ENCODE data around the gene EHD1. TPM values are rescaled to one million over a fixed set of nuclear protein-coding genes. Genes with fewer than 3 reads are reported as not detected.

EHD1 gene
- total RNA-seq, 1 donor from 2014 or later, result 28.2 TPM

DNA sequence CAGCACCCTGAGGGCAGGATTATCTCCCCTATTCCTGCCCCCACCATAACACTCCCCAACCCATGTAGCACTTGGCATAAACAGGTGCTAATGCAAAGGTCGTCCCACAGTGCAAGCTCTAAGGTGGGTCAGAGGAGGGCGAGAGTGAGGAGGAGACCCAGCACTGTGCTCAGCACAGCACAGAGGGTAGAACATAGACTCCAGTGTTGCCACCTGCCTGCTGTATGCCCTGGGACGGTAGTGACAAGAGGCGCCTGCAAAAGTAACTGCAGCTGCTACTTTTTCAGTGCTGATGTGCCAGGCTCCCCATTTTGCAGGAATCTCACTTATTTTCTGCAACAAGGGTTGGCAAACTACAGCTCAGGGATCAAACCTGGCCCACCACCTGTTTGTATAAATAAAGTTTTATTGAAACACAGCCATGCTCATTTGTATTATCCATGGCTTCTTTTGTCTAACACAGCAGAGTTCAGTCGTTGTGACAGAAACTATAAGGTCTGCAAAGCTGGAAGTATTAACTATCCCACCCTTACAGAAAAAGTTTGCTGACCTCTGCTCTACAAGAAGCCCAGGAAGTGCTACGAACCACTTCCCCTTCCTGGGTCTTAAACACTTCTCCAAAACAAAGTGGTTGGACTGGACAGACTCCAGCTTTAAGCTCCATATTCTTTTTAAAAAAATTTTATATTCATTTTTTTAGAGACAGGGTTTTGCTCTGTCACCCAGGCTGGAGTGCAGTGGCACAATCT lies 17.0 kb downstream of the EHD1 start:
- no peak overlapping the region for H3K9ac ChIP-seq (ENCODE audit: low read depth in 1 of 3, low read length in 3 of 3)
- no peaks in the 10 kb centered on the region for H3K27me3 ChIP-seq (ENCODE audit: control insufficient read depth in 3 of 3, insufficient read depth in 3 of 3, low read length in 3 of 3)
- peaks cover 0 to 9% (median 2%) of the 10 kb centered on the region in 3 donors for H3K36me3 ChIP-seq (ENCODE audit: control insufficient read depth in 3 of 3, insufficient read depth in 3 of 3, low read length in 3 of 3)
- H3K27ac ChIP-seq (ENCODE audit: low read depth, low read length), result no peak overlapping the region
- H3K4me3 ChIP-seq (ENCODE audit: low read length in 3 of 3), result no peak overlapping the region
- H3K4me1 ChIP-seq (ENCODE audit: control insufficient read depth in 3 of 3, insufficient read depth in 3 of 3, low read length in 3 of 3), result peaks cover 71 to 81% (median 80%) of the 10 kb centered on the region in 3 donors
- H3K9me3 ChIP-seq (ENCODE audit: control insufficient read depth in 3 of 3, low read length in 3 of 3), result no peaks in the 10 kb centered on the region

DNA sequence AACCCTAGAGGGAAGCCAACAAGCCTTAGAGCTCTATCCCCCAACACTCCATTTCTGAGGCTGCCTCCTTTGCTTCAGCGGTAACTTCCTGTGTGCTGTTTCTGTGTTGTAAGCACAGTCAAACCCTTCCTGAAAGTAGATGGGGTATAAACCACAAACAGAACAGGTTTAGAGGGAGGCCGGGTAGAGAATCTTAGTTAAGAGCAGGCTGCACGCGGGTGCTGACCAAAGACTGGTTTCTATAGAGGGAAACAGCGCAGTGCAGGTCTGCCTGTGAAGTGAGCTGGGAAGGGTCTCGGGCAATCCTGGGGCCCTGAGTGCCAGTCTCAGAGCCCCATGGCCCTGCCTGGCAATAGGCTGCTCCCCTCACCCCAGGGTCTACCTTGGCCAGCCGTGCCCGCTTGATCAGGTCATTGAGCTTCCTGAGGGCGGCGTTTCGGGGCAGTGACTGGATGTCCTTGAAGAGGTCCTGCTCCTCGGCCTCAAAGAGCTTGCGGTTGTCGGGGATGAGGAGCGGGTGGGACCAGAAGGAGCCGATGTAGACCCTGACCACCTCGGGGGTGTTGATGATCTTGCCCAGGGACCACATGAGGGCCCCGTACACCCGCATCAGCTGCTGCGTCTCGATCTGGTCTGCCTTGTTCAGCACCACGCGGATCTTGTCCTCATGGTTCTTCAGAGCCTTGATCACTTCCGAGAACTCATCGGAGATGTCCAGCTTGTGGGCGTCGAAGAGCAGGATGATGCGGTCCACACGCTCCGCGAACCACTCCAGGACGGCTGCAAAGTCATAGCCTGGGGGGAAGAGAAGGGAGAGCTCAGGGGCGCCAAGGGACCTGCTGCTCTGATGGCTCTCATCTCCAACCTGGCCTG lies 18.6 kb downstream of the EHD1 start:
- Histone ChIP-seq H3K27me3 (ENCODE audit: control insufficient read depth in 3 of 3, insufficient read depth in 3 of 3, low read length in 3 of 3) (no peaks in the 10 kb centered on the region), H3K36me3 (ENCODE audit: control insufficient read depth in 3 of 3, insufficient read depth in 3 of 3, low read length in 3 of 3) (peaks cover 0 to 10% (median 2%) of the 10 kb centered on the region in 3 donors), H3K27ac (ENCODE audit: low read depth, low read length) (peak overlapping the region; percentile 89), H3K9ac (ENCODE audit: low read depth in 1 of 3, low read length in 3 of 3) (peak overlapping the region; percentile 67 to 90 (median 72)), H3K9me3 (ENCODE audit: control insufficient read depth in 3 of 3, low read length in 3 of 3) (no peaks in the 10 kb centered on the region), H3K4me1 (ENCODE audit: control insufficient read depth in 3 of 3, insufficient read depth in 3 of 3, low read length in 3 of 3) (peaks cover 74 to 84% (median 82%) of the 10 kb centered on the region in 3 donors), H3K4me3 (ENCODE audit: low read length in 3 of 3) (no peak overlapping the region)

DNA sequence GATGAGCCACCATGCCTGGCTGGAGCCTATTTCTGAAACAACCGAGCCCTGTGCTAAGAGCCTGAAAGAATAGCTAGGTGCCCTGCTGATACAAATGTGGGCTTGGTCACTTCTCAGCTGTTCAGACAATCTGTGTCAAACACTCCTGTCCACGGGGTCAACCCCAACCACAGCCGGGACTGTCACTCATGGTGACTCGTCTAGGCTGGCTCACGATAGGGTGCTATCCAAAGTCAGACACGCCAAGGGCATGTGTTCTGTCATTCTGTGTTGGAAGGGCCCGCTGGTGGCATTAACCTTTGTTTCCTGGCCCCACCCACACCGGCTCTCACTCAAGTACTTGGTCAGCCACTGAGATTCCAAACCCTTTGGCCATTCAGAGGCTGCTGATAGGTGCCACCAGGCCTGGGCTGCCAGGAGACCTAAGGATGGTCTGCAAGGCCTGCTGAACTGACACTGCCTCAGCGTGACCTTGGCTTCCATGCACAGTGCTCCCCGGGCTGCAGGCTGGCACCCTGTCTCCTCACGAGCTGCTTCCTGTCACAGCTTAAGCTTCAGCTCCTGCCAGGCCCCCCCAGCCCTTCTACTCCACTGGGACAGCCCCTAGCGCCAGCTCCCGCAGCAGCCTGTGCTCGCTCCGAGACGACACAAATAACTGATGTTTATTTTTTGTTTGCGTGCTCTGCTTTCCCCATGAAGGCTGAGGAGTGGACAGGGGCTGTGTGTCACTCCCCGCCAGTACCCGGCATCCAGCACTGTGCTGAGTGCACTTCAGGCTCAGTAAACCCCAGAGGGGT lies 19.8 kb downstream of the EHD1 start:
- peaks cover 3 to 12% (median 5%) of the 10 kb centered on the region in 3 donors for H3K36me3 ChIP-seq (ENCODE audit: control insufficient read depth in 3 of 3, insufficient read depth in 3 of 3, low read length in 3 of 3)
- H3K4me3 ChIP-seq (ENCODE audit: low read length in 3 of 3), result peak overlapping the region in 2 of 3 donors; percentile 46 to 64
- H3K27ac ChIP-seq (ENCODE audit: low read depth, low read length), result peak overlapping the region; percentile 89
- H3K27me3 ChIP-seq (ENCODE audit: control insufficient read depth in 3 of 3, insufficient read depth in 3 of 3, low read length in 3 of 3), result no peaks in the 10 kb centered on the region
- no peaks in the 10 kb centered on the region for H3K9me3 ChIP-seq (ENCODE audit: control insufficient read depth in 3 of 3, low read length in 3 of 3)
- H3K9ac ChIP-seq (ENCODE audit: low read depth in 1 of 3, low read length in 3 of 3), result peak overlapping the region; percentile 67 to 90 (median 74)
- peaks cover 69 to 84% (median 82%) of the 10 kb centered on the region in 3 donors for H3K4me1 ChIP-seq (ENCODE audit: control insufficient read depth in 3 of 3, insufficient read depth in 3 of 3, low read length in 3 of 3)

DNA sequence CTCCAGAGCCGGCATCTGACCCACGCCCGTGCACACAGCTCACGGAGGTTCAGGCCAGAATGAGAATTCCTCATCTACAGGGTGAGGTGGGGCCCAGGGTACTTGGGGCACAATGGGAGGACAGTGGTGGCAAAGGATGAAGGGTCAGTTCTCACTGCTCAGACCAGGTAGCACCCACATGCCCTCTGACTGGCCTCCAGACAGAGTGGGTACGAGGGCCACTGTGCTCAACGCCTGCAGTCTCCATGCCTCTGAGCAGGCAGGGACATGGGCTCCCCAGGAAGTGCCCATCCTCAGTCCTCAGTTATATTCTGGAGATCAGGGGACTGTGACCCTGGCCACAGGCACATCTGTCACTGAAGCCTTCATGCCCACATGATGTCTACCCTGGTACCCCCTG lies 20.9 kb downstream of the EHD1 start:
- peak overlapping the region; percentile 89 for H3K27ac ChIP-seq (ENCODE audit: low read depth, low read length)
- H3K4me1 ChIP-seq (ENCODE audit: control insufficient read depth in 3 of 3, insufficient read depth in 3 of 3, low read length in 3 of 3), result peaks cover 65 to 83% (median 82%) of the 10 kb centered on the region in 3 donors
- peak overlapping the region in 2 of 3 donors; percentile 43 to 57 for H3K9ac ChIP-seq (ENCODE audit: low read depth in 1 of 3, low read length in 3 of 3)
- H3K36me3 ChIP-seq (ENCODE audit: control insufficient read depth in 3 of 3, insufficient read depth in 3 of 3, low read length in 3 of 3), result peaks cover 3 to 12% (median 5%) of the 10 kb centered on the region in 3 donors
- H3K9me3 ChIP-seq (ENCODE audit: control insufficient read depth in 3 of 3, low read length in 3 of 3), result no peaks in the 10 kb centered on the region
- no peak overlapping the region for H3K4me3 ChIP-seq (ENCODE audit: low read length in 3 of 3)
- no peaks in the 10 kb centered on the region for H3K27me3 ChIP-seq (ENCODE audit: control insufficient read depth in 3 of 3, insufficient read depth in 3 of 3, low read length in 3 of 3)

DNA sequence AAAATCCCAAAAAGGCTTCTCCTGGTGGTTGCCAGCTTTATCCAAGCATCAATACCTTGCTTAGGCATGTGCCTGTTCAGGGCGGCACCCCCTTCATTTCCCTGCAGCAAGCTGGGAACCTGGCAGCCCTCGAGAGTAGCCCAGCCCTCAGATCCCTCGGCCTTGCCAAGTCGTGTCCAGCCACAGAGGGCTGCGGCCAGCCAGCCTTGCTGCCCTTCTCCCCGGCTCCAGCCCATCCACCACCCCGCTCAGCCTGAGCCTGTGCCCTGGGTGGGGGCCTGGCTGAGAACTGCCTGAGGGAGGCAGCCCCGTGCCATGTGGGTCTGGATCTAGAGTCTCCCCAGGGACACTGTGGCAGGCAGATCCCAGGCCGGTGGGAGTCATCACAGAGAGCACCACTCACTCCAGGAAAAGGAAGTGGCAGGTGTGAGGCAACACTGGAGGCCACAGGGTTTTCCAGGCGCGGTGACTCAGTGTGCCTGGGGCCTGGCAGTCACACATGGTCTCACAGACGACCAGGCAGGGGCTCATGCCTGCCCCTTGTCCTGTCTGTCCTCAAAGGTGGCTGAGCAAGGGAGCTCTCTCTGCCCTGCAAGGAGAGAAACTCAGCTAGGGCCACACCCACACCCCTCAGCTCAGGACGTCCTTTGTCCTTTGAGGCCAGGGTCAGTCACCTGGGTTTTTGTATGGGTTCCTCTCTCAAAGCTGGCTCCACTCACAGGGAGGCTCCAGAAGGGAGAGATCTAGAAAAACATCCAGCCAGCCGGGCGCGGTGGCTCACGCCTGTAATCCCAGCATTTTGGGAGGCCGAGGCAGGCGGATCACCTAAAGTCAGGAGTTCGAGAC lies 21.8 kb downstream of the EHD1 start:
- Histone ChIP-seq H3K4me1 (ENCODE audit: control insufficient read depth in 3 of 3, insufficient read depth in 3 of 3, low read length in 3 of 3) (peaks cover 62 to 86% (median 84%) of the 10 kb centered on the region in 3 donors), H3K27ac (ENCODE audit: low read depth, low read length) (peak overlapping the region; percentile 89), H3K4me3 (ENCODE audit: low read length in 3 of 3) (no peak overlapping the region), H3K36me3 (ENCODE audit: control insufficient read depth in 3 of 3, insufficient read depth in 3 of 3, low read length in 3 of 3) (peaks cover 3 to 12% (median 8%) of the 10 kb centered on the region in 3 donors), H3K9ac (ENCODE audit: low read depth in 1 of 3, low read length in 3 of 3) (peak overlapping the region; percentile 54 to 76 (median 72)), H3K27me3 (ENCODE audit: control insufficient read depth in 3 of 3, insufficient read depth in 3 of 3, low read length in 3 of 3) (no peaks in the 10 kb centered on the region), H3K9me3 (ENCODE audit: control insufficient read depth in 3 of 3, low read length in 3 of 3) (no peaks in the 10 kb centered on the region)

DNA sequence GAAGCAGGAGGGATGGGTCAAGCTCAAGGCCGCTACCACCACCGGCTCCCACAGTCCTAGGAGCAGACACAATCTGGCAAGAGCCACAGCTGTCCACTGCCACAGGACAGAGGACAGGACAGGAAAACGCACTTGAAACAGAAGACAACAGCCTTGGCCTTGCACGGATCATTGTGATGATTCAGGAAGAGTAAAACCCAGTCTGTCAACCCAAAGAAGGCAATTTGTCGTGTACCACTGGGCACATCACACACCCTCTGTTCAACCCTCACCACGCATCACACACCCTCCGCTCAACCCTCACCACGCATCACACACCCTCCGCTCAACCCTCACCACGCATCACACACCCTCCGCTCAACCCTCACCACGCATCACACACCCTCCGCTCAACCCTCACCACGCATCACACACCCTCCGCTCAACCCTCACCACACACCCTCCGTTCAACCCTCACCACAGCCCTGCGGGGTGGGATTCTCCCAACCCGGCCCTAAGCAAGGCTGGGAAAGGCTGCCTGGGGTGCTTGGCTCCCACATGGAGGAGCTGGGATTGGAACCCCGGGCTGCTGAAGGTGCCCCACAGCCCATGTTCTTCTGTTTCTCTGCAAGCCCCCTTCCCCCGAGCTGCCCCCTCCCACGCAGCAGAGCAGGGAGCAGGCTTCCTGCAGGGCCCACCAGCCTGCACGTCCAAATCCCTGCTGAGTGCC lies 22.7 kb downstream of the EHD1 start:
- Histone ChIP-seq H3K36me3 (ENCODE audit: control insufficient read depth in 3 of 3, insufficient read depth in 3 of 3, low read length in 3 of 3) (peaks cover 3 to 12% (median 8%) of the 10 kb centered on the region in 3 donors), H3K27me3 (ENCODE audit: control insufficient read depth in 3 of 3, insufficient read depth in 3 of 3, low read length in 3 of 3) (no peaks in the 10 kb centered on the region), H3K4me1 (ENCODE audit: control insufficient read depth in 3 of 3, insufficient read depth in 3 of 3, low read length in 3 of 3) (peaks cover 62 to 90% (median 88%) of the 10 kb centered on the region in 3 donors), H3K9ac (ENCODE audit: low read depth in 1 of 3, low read length in 3 of 3) (peak overlapping the region in 2 of 3 donors; percentile 55 to 76), H3K9me3 (ENCODE audit: control insufficient read depth in 3 of 3, low read length in 3 of 3) (no peaks in the 10 kb centered on the region), H3K27ac (ENCODE audit: low read depth, low read length) (peak overlapping the region; percentile 89), H3K4me3 (ENCODE audit: low read length in 3 of 3) (peak overlapping the region in 1 of 3 donors; percentile 41)

DNA sequence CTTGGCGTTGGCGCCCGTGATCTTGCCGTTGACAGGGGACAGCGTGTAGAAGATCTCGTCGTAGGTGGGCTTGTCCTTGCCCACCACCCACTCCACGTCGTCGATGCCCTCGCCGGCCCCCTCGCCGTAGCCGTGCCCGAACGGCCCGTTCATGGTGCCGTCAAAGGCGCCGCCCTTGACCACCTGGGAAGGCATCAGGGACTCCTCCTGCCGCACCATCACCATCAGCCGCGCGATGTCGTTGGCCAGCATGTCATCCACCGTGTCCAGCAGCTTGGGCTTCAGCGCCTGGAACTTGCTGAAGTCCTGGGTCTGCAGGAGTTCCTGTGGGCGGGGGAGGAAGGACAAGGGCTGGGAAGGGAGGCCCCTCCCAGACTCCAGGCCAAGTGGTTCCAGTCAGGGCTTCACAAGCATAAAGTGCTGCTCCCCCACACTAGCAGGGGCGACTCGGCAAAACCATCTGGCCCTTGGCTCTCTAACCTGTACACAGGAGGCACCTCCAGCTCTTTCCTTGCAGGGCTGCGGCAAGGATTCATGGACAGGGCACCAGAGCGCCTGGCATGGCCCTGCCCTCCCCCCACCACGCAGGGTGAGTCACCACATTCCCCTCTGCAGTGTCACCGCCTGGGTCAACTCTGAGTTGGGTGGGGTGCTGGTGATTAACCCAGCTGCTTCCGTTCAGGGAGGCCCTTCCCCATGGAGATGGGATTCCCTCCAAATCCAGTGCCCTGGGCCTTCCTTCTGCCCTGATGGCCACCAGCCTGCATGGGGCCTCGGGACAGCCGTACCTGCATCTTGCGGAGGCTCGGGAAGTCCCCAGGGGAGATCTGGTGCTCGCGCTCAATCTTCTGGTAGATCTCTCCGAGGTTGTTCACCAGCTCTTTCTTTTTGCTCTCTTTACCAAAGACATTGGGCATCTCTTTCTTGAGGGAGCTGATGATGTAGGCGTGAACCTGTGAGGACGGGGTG lies 23.6 kb downstream of the EHD1 start:
- H3K27me3 ChIP-seq (ENCODE audit: control insufficient read depth in 3 of 3, insufficient read depth in 3 of 3, low read length in 3 of 3), result no peaks in the 10 kb centered on the region
- H3K4me3 ChIP-seq (ENCODE audit: low read length in 3 of 3), result peak overlapping the region; percentile 31 to 56 (median 42)
- peaks cover 62 to 91% (median 88%) of the 10 kb centered on the region in 3 donors for H3K4me1 ChIP-seq (ENCODE audit: control insufficient read depth in 3 of 3, insufficient read depth in 3 of 3, low read length in 3 of 3)
- H3K9ac ChIP-seq (ENCODE audit: low read depth in 1 of 3, low read length in 3 of 3), result peak overlapping the region; percentile 55 to 76 (median 61)
- H3K36me3 ChIP-seq (ENCODE audit: control insufficient read depth in 3 of 3, insufficient read depth in 3 of 3, low read length in 3 of 3), result peaks cover 3 to 9% (median 8%) of the 10 kb centered on the region in 3 donors
- H3K27ac ChIP-seq (ENCODE audit: low read depth, low read length), result peak overlapping the region; percentile 89
- H3K9me3 ChIP-seq (ENCODE audit: control insufficient read depth in 3 of 3, low read length in 3 of 3), result no peaks in the 10 kb centered on the region

DNA sequence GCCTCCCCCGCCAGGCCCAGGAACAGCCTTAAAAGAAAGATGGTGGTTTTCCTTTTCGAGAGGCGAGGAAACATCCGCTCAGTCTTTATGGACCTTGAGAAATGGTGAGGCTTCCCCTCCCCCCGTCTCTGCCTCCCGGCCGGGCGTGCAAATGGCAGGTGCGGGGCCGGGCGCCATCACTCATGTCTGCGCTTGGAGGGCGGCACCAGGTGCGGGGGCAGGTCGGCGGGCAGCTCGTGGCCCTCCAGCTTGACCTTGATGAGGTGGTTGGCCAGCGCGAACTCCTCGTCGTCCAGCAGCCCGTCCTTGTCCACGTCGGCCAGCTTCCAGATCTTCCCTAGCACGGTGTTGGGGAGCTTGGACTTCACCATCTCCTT lies 24.3 kb downstream of the EHD1 start:
- peak overlapping the region in 2 of 3 donors; percentile 25 to 76 for H3K9ac ChIP-seq (ENCODE audit: low read depth in 1 of 3, low read length in 3 of 3)

More for the DNA sequence above, 24.3 kb downstream of the EHD1 start:
- Histone ChIP-seq H3K27me3 (ENCODE audit: control insufficient read depth in 3 of 3, insufficient read depth in 3 of 3, low read length in 3 of 3) (no peaks in the 10 kb centered on the region), H3K27ac (ENCODE audit: low read depth, low read length) (peak overlapping the region; percentile 89), H3K36me3 (ENCODE audit: control insufficient read depth in 3 of 3, insufficient read depth in 3 of 3, low read length in 3 of 3) (peaks cover 3 to 8% (median 3%) of the 10 kb centered on the region in 3 donors), H3K4me3 (ENCODE audit: low read length in 3 of 3) (peak overlapping the region in 2 of 3 donors; percentile 42 to 56), H3K4me1 (ENCODE audit: control insufficient read depth in 3 of 3, insufficient read depth in 3 of 3, low read length in 3 of 3) (peaks cover 60 to 91% (median 87%) of the 10 kb centered on the region in 3 donors), H3K9me3 (ENCODE audit: control insufficient read depth in 3 of 3, low read length in 3 of 3) (no peaks in the 10 kb centered on the region)
